Gastrocnemius medialis (tissue), 4 donors: ENCODE data around the gene PCSK4. TPM values are rescaled to one million over a fixed set of nuclear protein-coding genes. Genes with fewer than 3 reads are reported as not detected.

Source experiments
- ATAC-seq, 2 donors: fragments of 150-250 bp; one replicate each; pipeline ENCODE4 v1.9.1; 2016
- DNase-seq, 2 donors: peaks; one replicate each; pipeline ENCODE4 v3.0.0-alpha.2; 2019
- H3K27ac ChIP-seq, 4 donors: fragments of 200-600 bp; sonication (generic); 1 replicate in 1 of 4; 2 replicates in 3 of 4; pipeline ENCODE4 v1.5.1; 2016 to 2018; ENCODE audit warnings: mild to moderate bottlenecking in 2 of 4, moderate library complexity in 1 of 4
- H3K27me3 ChIP-seq, 3 donors: fragments of 200-600 bp; sonication (generic) in 2 of 3; 1 replicate in 1 of 3; 2 replicates in 2 of 3; pipeline versions ENCODE4 v1.5.1 to v1.6.0; 2016 to 2019; ENCODE audit warnings: mild to moderate bottlenecking in 1 of 3, moderate library complexity in 1 of 3
- H3K36me3 ChIP-seq, 2 donors: fragments of 200-600 bp; sonication (generic) in 1 of 2; one replicate each; pipeline ENCODE4 v1.5.1; 2017 to 2018
- H3K4me1 ChIP-seq, 2 donors: fragments of 200-600 bp; sonication (generic) in 1 of 2; one replicate each; pipeline ENCODE4 v1.5.1; 2016 to 2017; ENCODE audit warnings: mild to moderate bottlenecking in 2 of 2
- H3K4me3 ChIP-seq, 4 donors: fragments of 200-600 bp; sonication (generic) in 3 of 4; 1 replicate in 1 of 4; 2 replicates in 3 of 4; pipeline ENCODE4 v1.5.1; 2016 to 2019; ENCODE audit warnings: mild to moderate bottlenecking in 2 of 4
- H3K9me3 ChIP-seq, 3 donors: fragments of 200-600 bp; sonication (generic) in 2 of 3; 1 replicate in 1 of 3; 2 replicates in 2 of 3; pipeline ENCODE4 v1.5.1; 2016 to 2019
- POLR2A ChIP-seq, 2 donors: fragments of 450-650 bp; IDR thresholded peaks; one replicate each; pipeline ENCODE4 v1.6.1; 2017; ENCODE audit warnings: antibody characterized with exemption in 2 of 2, mild to moderate bottlenecking in 2 of 2, moderate library complexity in 2 of 2
- in situ Hi-C, 4 donors: fragments of 200-750 bp; cut with MboI; loops; one replicate each; pipeline versions ENCODE4 v1.15.0 to v1.8.0; 2017; ENCODE audit warnings: low sequenced_read_pairs in 4 of 4
- intact Hi-C: fragments of 100-400 bp; cut with DNase I; formaldehyde crosslinking; loops from one replicate; pipeline ENCODE4 v1.15.1; 2023; ENCODE audit warnings: low total_unique reads
- total RNA-seq, 4 donors: library from RNA; depleted of rRNA; stranded (reverse); fragments of >200 nt; gene quantifications; one replicate each; pipeline versions ENCODE4 v1.1.0 to v1.2.3, GENCODE V29; 2016
- TF ChIP-seq, protein P1 (sequence below), 5 experiments: fragments of 450-650 bp in 3 of 5; fragments of 200-600 bp in 2 of 5; sonication (generic) in 2 of 5; IDR thresholded peaks in 4 of 5; conservative IDR thresholded peaks in 1 of 5; 1 replicate in 4 of 5; 2 replicates in 1 of 5; pipeline ENCODE4 v1.5.1; 2016 to 2019; ENCODE audit warnings: antibody characterized with exemption in 5 of 5, mild to moderate bottlenecking in 3 of 5, moderate library complexity in 3 of 5

PCSK4 gene
- total RNA-seq, 4 donors from 2014 or later: 0.12 to 0.60 (median 0.37) TPM

DNA sequence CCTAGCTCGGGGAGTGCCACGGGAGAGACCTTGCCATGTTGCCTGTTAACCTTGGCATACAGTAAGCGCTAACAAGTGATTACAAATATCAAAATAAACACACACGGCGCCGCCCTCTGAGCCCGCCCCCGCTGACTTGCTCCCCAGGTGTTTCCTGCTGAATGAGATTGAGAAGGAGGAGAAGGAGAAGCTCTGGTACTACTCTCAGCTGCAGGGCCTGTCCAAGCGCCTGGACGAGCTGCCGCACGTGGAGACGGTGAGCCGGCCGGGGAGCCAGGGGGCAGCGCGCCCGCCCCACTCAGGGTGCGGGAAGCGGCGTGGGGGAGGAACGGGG lies 35.2 kb downstream of the PCSK4 start:
- TF ChIP-seq, protein P1, sequence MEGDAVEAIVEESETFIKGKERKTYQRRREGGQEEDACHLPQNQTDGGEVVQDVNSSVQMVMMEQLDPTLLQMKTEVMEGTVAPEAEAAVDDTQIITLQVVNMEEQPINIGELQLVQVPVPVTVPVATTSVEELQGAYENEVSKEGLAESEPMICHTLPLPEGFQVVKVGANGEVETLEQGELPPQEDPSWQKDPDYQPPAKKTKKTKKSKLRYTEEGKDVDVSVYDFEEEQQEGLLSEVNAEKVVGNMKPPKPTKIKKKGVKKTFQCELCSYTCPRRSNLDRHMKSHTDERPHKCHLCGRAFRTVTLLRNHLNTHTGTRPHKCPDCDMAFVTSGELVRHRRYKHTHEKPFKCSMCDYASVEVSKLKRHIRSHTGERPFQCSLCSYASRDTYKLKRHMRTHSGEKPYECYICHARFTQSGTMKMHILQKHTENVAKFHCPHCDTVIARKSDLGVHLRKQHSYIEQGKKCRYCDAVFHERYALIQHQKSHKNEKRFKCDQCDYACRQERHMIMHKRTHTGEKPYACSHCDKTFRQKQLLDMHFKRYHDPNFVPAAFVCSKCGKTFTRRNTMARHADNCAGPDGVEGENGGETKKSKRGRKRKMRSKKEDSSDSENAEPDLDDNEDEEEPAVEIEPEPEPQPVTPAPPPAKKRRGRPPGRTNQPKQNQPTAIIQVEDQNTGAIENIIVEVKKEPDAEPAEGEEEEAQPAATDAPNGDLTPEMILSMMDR (IDR thresholded peaks at IDR 0.05 in 4 of 5, conservative IDR thresholded peaks at IDR 0.05 in 1 of 5): no peak
- no peak for TF ChIP-seq POLR2A (IDR thresholded peaks at IDR 0.05)
- Histone ChIP-seq H3K4me1 (peaks cover 0 to 9% of the 10 kb centered on the region in 2 donors), H3K4me3 (no peak overlapping the region), H3K9me3 (no peaks in the 10 kb centered on the region), H3K36me3 (no peaks in the 10 kb centered on the region), H3K27me3 (peaks cover 74 to 87% (median 75%) of the 10 kb centered on the region in 3 donors), H3K27ac (no peak overlapping the region)
- intact Hi-C loops: no loop called here
- ATAC-seq (no peak), DNase-seq (no peak)
- in situ Hi-C loops: no loop called here

DNA sequence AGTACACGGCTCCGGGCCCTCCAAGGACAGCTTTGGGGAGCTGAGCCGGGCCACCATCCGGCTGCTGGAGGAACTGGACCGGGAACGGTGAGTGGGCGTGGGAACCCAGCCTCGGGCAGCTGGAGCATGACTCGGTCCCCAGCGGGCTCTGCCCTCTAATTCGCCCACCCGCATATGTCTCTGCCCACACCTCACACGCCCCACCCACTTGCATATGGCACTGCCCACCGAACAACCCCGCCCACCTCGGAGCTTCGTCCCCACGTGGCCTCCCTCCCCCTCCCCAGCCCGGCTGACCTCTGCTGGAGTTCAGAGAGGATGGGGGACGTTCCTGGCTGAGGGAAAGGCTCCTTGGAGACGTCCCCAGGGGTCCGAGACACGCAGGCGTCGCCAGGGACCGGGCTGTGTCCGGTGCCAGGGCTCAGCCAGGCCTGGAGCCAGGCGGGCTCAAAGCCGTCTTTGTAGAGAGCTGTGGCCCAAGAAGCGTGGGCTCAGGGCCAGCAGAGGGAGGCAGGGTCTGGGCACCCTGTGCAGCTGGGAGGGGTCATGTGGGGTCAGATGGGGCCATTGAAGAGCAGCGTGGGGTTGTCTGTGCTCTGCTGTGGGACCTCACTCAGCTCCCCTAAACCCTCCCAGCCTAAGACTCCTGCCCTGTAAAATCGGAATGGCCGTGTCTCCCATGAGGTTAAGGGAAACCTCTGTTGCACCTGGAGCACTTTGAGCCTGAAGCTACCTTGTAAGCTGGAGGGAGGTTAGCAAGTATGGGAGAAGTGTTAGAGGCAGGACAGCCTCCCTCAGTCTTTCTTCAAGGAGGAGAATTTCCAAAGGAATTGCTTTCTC lies 36.4 kb downstream of the PCSK4 start:
- H3K9me3 ChIP-seq: no peaks in the 10 kb centered on the region
- intact Hi-C loops (no loop called here), in situ Hi-C loops (no loop called here)
- peaks cover 0 to 9% of the 10 kb centered on the region in 2 donors for H3K4me1 ChIP-seq
- no peak for DNase-seq
- H3K27me3 ChIP-seq: peaks cover 84 to 99% (median 87%) of the 10 kb centered on the region in 3 donors
- TF ChIP-seq, protein P1 (IDR thresholded peaks at IDR 0.05 in 4 of 5, conservative IDR thresholded peaks at IDR 0.05 in 1 of 5): no peak
- no peak for TF ChIP-seq POLR2A (IDR thresholded peaks at IDR 0.05)
- ATAC-seq: no peak
- H3K36me3 ChIP-seq: no peaks in the 10 kb centered on the region
- no peak overlapping the region for H3K4me3 ChIP-seq
- no peak overlapping the region for H3K27ac ChIP-seq

GRCh38 chr19:1452802-1453524 lies 37.2 kb downstream of the PCSK4 start:
- intact Hi-C loops: no loop called here
- H3K4me3 ChIP-seq: no peak overlapping the region
- H3K9me3 ChIP-seq: no peaks in the 10 kb centered on the region
- H3K36me3 ChIP-seq: no peaks in the 10 kb centered on the region
- H3K4me1 ChIP-seq: peaks cover 0 to 9% of the 10 kb centered on the region in 2 donors
- TF ChIP-seq, protein P1 (IDR thresholded peaks at IDR 0.05 in 4 of 5, conservative IDR thresholded peaks at IDR 0.05 in 1 of 5): no peak
- no peak for TF ChIP-seq POLR2A (IDR thresholded peaks at IDR 0.05)
- DNase-seq (no peak), ATAC-seq (no peak)
- in situ Hi-C loops: no loop called here
- H3K27me3 ChIP-seq: peaks cover 87 to 95% (median 92%) of the 10 kb centered on the region in 3 donors
- no peak overlapping the region for H3K27ac ChIP-seq

DNA sequence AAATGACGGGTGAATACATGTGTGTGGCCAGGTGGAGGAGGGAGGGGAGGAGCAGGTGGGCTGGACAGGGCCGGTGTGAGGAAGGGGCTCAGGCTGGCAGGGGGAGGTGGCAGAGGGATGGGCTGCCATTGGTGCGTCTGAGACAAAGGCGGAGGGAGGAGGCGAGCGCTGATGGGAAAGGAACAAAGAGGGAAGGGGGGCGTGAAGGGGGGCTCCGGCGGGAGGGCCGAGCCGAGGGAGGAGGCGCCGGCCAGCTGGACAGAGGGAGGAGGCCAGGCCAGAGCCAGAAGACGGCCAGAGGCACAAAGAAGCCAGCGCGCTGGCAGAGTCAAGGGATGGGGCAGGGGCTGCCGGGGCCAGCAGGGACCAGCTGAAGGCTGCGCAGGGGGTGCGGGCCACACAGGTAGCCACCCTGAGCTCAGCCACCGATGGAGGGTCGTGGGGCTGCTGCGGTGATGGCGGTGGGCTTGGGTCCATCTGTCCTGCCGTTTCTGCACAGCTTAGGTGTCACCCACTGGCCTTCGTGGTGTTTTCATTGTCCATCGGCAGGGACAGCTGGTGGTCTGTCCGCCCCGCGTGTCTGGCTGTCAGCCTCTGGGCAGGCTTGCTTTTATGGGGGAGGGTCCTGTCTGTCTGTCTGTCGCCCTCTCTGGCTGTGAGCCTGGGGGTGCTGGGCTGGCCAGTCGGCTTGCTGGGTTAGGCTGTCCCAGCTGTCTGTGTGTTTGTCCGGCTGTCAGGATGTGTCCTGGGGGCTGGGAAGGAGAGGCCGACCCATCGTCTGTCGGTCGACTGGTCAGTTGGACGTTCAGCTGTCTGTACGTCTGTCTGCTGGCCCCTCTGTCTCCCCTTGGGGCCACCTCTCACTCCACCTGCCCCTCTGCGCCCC lies 38.0 kb downstream of the PCSK4 start:
- no peak overlapping the region for H3K27ac ChIP-seq
- H3K36me3 ChIP-seq: no peaks in the 10 kb centered on the region
- H3K27me3 ChIP-seq: peaks cover 92 to 98% (median 95%) of the 10 kb centered on the region in 3 donors
- DNase-seq: no peak
- ATAC-seq: no peak
- no peak for TF ChIP-seq POLR2A (IDR thresholded peaks at IDR 0.05)
- TF ChIP-seq, protein P1 (IDR thresholded peaks at IDR 0.05 in 4 of 5, conservative IDR thresholded peaks at IDR 0.05 in 1 of 5): no peak
- no peaks in the 10 kb centered on the region for H3K9me3 ChIP-seq
- in situ Hi-C loops: no loop called here
- intact Hi-C loops: no loop called here
- H3K4me3 ChIP-seq: no peak overlapping the region
- H3K4me1 ChIP-seq: peaks cover 0 to 9% of the 10 kb centered on the region in 2 donors
